IPS-20b (cell line): ENCODE results near the gene DENND5B.
A peak's percentile ranks its signal among the peaks of the same experiment; 100 is the strongest.
"Not testable (repeated sequence)": the region's sequence is repeated elsewhere in the genome, so short reads cannot be mapped to it uniquely, and the experiment has no call there.

Experiments used
- H3K27ac ChIP-seq: one replicate; pipeline ENCODE4 v1.5.1; 2013; ENCODE audit warnings: low read length
- H3K27me3 ChIP-seq: 2 replicates; pipeline ENCODE4 v1.6.1; 2013; ENCODE audit warnings: mild to moderate bottlenecking, low read length, inconsistent platforms; ENCODE audit not compliant: insufficient read depth
- H3K36me3 ChIP-seq: 2 replicates; pipeline ENCODE4 v1.6.1; 2013; ENCODE audit warnings: low read depth, mild to moderate bottlenecking, inconsistent platforms, low read length, moderate library complexity; ENCODE audit not compliant: insufficient read depth
- H3K4me1 ChIP-seq: 2 replicates; pipeline ENCODE4 v1.6.1; 2013; ENCODE audit warnings: mild to moderate bottlenecking, control low read depth, inconsistent platforms, low read length, moderate library complexity; ENCODE audit not compliant: insufficient read depth
- H3K4me3 ChIP-seq: 2 replicates; pipeline ENCODE4 v1.5.1; 2013; ENCODE audit warnings: mild to moderate bottlenecking, low read length, inconsistent platforms
- H3K9ac ChIP-seq: 2 replicates; pipeline ENCODE4 v1.6.1; 2013; ENCODE audit warnings: low read depth, mild to moderate bottlenecking, inconsistent platforms, low read length, moderate library complexity
- H3K9me3 ChIP-seq: 2 replicates; pipeline ENCODE4 v1.6.1; 2013; ENCODE audit warnings: mild to moderate bottlenecking, low read depth, low read length, inconsistent platforms; ENCODE audit not compliant: insufficient read depth

The DENND5B gene

DNA sequence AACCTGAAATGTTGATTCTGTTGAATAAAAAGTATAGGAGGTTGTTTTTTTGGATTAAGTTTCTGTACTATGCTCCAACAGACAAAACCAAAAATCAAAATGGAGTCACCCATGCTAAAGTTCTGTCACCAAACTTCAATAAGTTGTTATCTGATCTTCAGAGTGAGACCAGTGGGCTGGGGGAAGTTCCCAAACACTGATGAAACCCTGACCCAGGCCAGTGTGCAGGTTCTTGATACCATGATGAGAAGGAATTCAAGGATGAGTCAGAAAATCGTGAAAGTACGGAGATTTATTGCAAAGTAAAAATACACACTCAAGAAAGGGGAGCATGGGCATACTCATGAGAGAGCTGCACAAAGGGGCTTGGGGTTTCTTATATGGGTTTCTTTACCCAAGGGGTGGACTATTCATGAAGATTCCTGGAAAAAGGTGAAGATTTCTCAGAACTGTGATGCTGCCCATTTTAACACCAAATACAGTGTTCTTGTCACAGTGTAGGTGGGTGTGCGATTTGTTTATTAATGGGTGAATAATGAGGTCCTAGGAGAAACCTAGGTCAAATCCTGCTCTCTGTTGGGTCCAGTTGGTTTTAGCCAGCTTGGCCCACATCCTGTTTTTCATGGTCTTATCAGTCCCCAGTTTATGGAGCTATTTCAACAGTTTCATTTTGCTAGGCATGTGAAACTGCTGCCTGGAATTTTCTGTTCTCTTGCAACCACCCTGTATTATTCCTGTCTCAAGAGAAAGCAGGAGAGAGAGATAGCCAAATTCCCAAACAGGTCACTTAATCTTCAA, 27.5 kb upstream of the DENND5B start:
- no peak overlapping the region for H3K27ac ChIP-seq
- H3K9me3 ChIP-seq = no peaks in the 10 kb centered on the region

DNA sequence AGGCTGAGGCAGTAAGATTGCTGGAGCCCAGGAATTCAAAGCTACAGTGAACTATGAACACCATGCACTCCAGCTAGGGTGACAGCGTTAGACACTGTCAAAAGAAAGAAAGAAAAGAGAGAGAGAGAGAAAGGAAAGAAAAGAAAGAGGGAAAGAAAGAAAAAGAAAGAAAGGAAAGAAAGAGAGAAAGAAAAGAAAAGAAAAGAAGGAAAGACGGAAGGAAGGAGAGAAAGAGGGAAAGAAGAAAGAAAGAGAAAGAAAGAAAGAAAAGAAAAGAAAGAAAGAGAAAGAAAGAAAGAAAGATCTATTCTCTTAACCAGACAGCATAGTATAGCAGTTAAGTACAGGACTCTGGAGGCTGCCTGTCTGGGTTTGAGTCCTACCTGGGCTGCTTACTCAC, 21.9 kb upstream of the DENND5B start:
- Histone ChIP-seq H3K27me3 (no peaks in the 10 kb centered on the region), H3K4me3 (no peak overlapping the region), H3K4me1 (no peaks in the 10 kb centered on the region), H3K9me3 (peaks cover 15% of the 10 kb centered on the region), H3K27ac (no peak overlapping the region), H3K36me3 (no peaks in the 10 kb centered on the region), H3K9ac (no peak overlapping the region)

More for the DNA sequence above, 27.5 kb upstream of the DENND5B start:
- Histone ChIP-seq H3K9ac (no peak overlapping the region), H3K4me3 (no peak overlapping the region), H3K36me3 (no peaks in the 10 kb centered on the region), H3K4me1 (no peaks in the 10 kb centered on the region), H3K27me3 (no peaks in the 10 kb centered on the region)

DNA sequence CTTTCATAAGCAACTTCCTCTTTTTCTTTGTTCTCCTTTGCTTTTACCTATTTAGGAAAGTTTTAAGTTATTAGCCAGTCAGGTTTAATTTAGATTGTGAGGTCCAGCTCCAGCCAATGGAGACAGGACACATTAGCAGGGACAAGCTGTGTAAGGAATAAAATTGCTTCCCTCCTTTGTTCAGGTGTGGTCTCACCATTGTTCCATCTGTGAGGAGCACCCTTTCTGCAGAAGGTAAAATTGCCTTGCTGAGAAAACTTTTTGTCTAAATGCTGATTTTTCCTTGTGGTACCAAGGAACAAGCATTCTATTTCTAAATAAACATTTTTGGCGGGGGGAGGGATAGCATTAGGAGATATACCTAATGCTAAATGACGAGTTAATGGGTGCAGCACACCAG, 17.4 kb upstream of the DENND5B start:
- H3K36me3 ChIP-seq, H3K4me1 ChIP-seq, H3K4me3 ChIP-seq, H3K9ac ChIP-seq, H3K27ac ChIP-seq, H3K27me3 ChIP-seq: not testable (repeated sequence)
- H3K9me3 ChIP-seq = peaks cover 24% of the 10 kb centered on the region

DNA sequence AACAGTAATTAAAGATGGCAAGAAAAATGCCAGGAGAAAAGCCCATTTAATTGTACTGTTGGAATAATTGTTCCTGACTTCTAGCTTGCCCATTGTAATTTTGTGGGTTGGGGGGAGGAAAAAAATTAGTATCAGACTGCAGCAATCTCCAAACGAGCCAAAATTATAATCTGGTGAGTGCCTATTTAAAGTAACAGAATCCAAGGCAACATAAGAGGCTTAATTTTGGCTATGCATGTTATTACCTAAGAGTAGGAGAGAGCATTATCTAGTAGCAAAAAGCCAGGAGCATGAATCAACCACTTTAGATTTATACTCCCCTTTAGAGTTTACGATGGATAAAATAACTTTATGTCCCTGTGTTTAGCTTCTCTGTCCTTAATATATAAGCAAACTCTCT, 14.6 kb upstream of the DENND5B start:
- no peaks in the 10 kb centered on the region for H3K4me1 ChIP-seq
- H3K27ac ChIP-seq = no peak overlapping the region
- no peaks in the 10 kb centered on the region for H3K36me3 ChIP-seq
- no peak overlapping the region for H3K9ac ChIP-seq
- peaks cover 24% of the 10 kb centered on the region for H3K9me3 ChIP-seq
- H3K4me3 ChIP-seq = no peak overlapping the region
- no peaks in the 10 kb centered on the region for H3K27me3 ChIP-seq

DNA sequence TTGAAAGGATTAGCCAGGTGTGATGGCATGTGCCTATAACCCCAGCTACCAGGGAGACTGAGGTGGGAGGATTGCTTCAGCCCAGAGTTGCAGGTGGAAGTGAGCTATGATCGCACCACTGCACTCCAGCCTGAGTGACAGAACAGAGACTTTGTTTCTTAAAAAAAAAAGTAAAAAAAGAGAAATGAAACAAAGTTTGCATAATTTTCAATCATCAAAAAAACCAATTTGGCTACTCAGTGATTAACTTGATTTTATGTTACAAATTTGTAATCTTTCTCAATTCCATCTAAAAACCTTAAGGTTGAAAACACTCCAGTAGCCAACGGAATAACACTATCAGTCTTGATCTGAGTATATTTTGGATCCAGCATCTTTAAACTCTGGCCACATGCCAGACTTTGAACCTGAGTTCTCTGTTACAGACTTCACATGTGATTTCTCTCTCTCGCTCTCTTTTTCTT, 12.6 kb upstream of the DENND5B start:
- no peak overlapping the region for H3K4me3 ChIP-seq
- no peaks in the 10 kb centered on the region for H3K4me1 ChIP-seq
- H3K9me3 ChIP-seq = peaks cover 15% of the 10 kb centered on the region
- H3K27me3 ChIP-seq = no peaks in the 10 kb centered on the region
- no peak overlapping the region for H3K9ac ChIP-seq
- H3K36me3 ChIP-seq = no peaks in the 10 kb centered on the region
- H3K27ac ChIP-seq = no peak overlapping the region

DNA sequence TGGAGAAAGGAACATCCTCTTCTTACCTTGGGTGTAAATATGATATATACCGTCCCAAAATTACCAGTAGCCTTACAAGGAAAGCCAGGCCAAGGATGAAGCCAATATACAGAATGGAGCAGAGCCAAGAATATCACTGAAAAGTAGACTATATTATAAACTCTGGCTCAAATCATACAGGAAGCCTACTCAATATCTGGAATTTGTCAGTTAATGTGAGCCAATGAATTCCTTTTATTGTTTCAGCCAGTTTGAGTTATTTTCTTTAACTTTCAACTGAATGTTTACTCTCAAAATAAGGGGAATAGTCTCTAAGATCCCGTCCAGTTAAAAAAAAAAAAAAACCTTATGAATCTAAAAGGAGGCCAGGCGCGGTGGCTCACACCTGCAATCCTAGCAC, 9.8 kb upstream of the DENND5B start:
- Histone ChIP-seq H3K27ac (no peak overlapping the region), H3K27me3 (no peaks in the 10 kb centered on the region), H3K4me1 (no peaks in the 10 kb centered on the region), H3K36me3 (no peaks in the 10 kb centered on the region), H3K9ac (no peak overlapping the region), H3K4me3 (no peak overlapping the region), H3K9me3 (no peaks in the 10 kb centered on the region)

DNA sequence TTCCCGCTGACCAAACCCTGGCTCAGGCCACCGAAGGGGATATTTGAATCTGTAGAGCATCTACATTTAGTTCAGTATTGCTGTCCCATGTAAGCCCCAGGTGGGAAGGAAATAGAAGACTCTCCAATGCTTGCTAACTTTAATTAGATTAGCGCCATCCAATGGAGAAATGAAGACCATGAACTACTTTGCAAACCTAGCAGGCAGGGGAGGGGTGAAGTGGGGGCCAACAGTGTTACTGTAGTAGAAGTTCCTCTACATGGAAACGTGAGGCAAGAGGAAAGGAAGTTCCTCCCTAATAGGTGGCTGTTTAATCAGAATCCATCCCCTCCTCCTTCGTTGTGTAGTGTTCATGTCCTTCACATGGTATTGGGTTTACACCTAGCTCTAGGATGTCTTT, 9.3 kb upstream of the DENND5B start:
- H3K27me3 ChIP-seq = no peaks in the 10 kb centered on the region
- no peak overlapping the region for H3K9ac ChIP-seq
- H3K4me3 ChIP-seq = no peak overlapping the region
- no peaks in the 10 kb centered on the region for H3K4me1 ChIP-seq
- no peaks in the 10 kb centered on the region for H3K36me3 ChIP-seq
- H3K9me3 ChIP-seq = no peaks in the 10 kb centered on the region
- no peak overlapping the region for H3K27ac ChIP-seq

DNA sequence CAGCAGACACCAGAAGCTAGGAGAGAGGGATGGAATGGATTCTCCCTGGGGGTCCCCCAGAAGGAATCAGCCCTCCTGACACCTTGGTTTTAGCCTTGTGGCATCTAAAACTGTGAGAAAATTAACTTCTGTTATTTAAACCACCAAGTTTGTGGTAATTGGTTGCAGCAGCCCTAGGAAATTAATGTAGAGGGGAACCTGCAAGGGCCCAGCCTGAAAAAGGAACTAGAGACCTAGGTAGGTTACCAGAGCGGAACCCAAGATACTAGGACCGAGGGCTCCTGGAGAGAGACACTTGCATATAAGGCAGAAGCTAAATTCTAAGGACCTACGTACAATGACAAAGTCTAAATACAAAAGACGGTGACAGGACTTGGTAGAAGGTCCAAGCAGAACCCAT, 8.1 kb upstream of the DENND5B start:
- H3K9me3 ChIP-seq = no peaks in the 10 kb centered on the region
- no peaks in the 10 kb centered on the region for H3K27me3 ChIP-seq
- no peak overlapping the region for H3K27ac ChIP-seq
- no peaks in the 10 kb centered on the region for H3K4me1 ChIP-seq
- H3K36me3 ChIP-seq = no peaks in the 10 kb centered on the region
- no peak overlapping the region for H3K9ac ChIP-seq
- H3K4me3 ChIP-seq = no peak overlapping the region

DNA sequence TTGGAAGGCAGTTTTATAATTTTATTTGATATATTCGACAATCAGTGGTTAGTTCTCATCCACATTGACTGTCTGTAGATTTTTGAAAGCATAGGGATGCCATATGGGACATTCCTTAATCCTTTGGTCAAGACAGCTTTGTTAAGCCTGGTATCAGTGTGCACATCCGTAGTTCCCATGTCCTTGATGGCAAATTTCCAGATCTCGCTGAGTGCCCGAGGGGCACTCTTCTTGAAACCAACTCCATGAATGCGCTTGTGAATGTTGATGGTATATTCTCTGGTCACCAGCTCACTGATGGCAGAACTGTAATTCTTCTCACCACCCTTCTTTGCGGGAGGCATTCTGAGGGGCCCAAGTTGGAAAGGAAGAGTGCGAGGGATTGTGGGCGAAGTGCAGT, 6.1 kb upstream of the DENND5B start:
- Histone ChIP-seq H3K36me3 (no peaks in the 10 kb centered on the region), H3K4me1 (no peaks in the 10 kb centered on the region), H3K4me3 (no peak overlapping the region), H3K9ac (no peak overlapping the region), H3K27ac (no peak overlapping the region), H3K9me3 (no peaks in the 10 kb centered on the region), H3K27me3 (peaks cover 4% of the 10 kb centered on the region; the same call in 1 of the 2 replicates)

DNA sequence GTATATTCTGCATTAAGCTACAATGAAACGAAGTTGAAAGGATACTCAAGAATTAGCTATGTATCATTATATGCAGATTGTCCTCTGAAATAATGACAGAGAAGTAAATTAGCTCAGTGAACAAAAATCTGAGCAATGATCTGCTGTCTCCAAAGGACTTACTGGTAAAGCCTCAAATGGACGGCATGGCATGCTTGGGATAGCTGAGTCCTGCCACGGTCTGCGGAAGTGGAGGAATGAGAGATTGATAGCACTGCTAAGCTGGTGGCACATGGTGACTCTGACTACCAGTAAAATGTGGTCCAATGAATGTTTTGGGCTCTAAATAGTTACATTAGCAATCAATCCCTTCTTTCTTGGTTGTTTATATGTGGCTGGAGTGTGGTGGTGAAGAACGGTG, 3.7 kb upstream of the DENND5B start:
- no peaks in the 10 kb centered on the region for H3K9me3 ChIP-seq
- no peak overlapping the region for H3K4me3 ChIP-seq
- no peaks in the 10 kb centered on the region for H3K36me3 ChIP-seq
- no peak overlapping the region for H3K27ac ChIP-seq
- H3K27me3 ChIP-seq = peaks cover 14% of the 10 kb centered on the region
- H3K9ac ChIP-seq = no peak overlapping the region
- peaks cover 5% of the 10 kb centered on the region; the same call in 1 of the 2 replicates for H3K4me1 ChIP-seq

DNA sequence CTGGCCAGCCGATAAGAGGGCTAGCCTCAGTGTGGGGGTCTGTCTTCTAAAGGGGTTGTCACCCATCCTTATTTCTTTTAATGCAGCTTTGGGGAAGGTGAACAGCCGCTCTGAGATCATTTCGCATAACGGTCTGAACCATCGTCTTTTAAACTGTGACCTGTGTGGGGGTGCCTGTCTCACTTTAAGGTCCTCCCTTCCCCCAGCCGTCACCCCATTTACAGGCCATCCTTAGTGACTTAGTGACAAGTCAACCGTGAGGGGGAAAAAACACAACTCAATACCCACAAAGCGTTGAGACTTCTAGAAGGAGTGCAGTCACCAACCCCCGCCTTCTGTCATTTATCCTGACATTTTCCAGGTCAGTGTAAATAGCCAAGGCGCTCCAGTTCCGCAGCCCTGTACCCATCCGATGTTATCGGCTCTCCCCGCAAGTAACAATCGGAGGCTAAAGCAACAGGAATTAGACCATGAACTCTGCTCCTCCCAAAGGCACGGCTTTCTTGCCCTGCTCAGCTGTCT, 505 bp upstream of the DENND5B start:
- Histone ChIP-seq H3K27ac (no peak overlapping the region), H3K4me3 (peak overlapping the region; percentile 74), H3K9ac (peak overlapping the region; percentile 63; the same call in 1 of the 2 replicates), H3K9me3 (no peaks in the 10 kb centered on the region), H3K27me3 (peaks cover 30% of the 10 kb centered on the region), H3K36me3 (no peaks in the 10 kb centered on the region), H3K4me1 (peaks cover 13% of the 10 kb centered on the region; the same call in 1 of the 2 replicates)

DNA sequence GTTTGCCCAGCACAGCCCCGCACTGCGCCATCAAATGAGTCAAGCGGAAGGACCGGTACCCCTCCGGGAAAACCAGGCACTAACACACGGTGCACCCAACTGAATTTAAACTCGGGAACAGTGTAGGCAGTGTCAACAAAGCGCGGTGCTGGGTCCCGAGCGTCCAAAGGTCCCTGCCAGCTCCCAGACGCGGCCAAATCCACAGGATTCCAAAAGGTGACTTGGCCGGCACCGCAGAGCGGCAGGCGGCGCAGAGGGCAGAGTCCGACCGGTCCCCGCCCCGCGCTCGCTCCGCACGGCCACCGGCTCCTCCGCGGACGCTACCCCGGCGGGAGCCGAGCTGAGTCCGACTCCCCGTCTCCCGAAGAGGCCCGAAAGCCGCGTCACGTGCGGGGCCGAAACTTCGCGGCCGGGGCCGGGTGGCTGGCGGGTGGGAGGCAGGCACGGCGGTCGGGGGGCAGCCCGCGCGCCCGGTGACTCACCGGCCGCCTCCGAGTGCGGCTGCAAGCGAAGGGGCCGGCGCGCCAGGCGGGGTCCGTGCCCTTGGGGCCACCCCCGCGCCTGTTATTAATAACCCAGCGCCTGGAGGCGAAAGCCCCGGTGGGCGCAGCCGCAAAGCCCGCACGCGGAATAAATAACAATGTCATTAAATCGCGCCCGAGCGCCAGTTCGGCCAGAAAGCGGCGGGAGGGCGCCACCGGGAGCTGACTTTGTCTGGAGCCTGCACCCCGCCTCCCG, 863 bp downstream of the DENND5B start:
- no peak overlapping the region for H3K27ac ChIP-seq
- no peaks in the 10 kb centered on the region for H3K9me3 ChIP-seq
- peaks cover 30% of the 10 kb centered on the region for H3K27me3 ChIP-seq

More for the DNA sequence above, 863 bp downstream of the DENND5B start:
- Histone ChIP-seq H3K4me3 (peak overlapping the region; percentile 74), H3K36me3 (no peaks in the 10 kb centered on the region), H3K4me1 (peaks cover 15% of the 10 kb centered on the region), H3K9ac (peak overlapping the region; percentile 63)
